Sciatic nerve (tissue), 2 donors: Measurements from ENCODE around the gene HAP1. TPM values are rescaled to one million over a fixed set of nuclear protein-coding genes. Genes with fewer than 3 reads are reported as not detected.
"Not testable (repeated sequence)": the region's sequence is repeated elsewhere in the genome, so short reads cannot be mapped to it uniquely, and the experiment has no call there.

Experiments
- ATAC-seq: fragments of 200-7000 bp; cut with Tn5 transposase; one replicate; pipeline ENCODE4 v1.9.1; 2020; ENCODE audit warnings: mild to moderate bottlenecking, moderate library complexity
- DNase-seq: peaks from one replicate; pipeline ENCODE4 v3.0.0-alpha.2; 2020; ENCODE audit warnings: low spot score
- intact Hi-C: fragments of 100-400 bp; cut with DNase I; formaldehyde crosslinking; loops from one replicate; pipeline ENCODE4 v1.14.2; 2022
- total RNA-seq: library from RNA; stranded (reverse); fragmentation: NEBNext Ultra II Directional; extraction: Animal tissue kit (Norgen Biotek cat#: 25700); gene quantifications from one replicate; pipeline ENCODE4 v1.2.1, GENCODE V29; 2021
- donor health status: DM: no; HTN: no; CAD: no.
- donor health status: DM: no; HTN: no; CAD: no.

HAP1 gene
- total RNA-seq, 1 donor from 2014 or later = 0.09 TPM

DNA sequence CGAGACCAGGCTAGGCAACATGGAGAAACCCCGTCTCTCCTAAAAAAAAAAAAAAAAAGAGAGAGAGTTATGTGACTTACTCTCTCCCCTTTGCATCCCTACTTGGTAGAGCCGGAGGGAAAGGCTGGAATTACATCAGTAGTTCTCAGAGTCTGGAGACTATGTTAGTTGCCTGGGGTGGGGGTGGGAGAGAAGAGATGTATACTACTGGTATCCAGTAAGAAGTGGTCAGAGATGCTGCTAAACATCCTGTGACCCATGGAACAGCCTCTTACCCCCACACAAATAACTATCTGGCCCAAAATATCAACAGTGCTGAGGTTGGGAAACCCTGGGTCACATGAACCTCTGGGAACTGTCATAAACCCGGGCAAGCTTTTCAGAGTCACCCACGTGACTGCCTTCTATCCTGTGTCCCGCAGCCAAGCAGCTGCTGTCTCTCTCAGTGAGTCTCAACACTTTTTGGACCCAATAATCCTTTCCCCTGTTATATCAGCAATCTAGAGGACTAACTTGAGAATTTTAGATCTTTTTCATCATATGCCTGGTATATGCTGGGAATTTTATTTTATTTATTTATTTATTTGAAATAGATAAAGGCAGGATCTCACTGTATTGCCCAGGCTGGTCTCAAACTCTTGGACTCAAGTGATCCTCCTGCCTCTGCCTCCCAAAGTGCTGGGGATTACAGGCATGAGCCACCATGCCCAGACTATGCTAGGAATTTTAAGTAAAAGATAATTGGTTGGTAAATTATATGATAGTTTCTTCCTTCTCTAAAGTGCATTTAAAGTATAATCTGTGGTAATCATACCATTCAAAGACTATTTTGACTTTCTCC, 37.1 kb downstream of the HAP1 start:
- DNase-seq (peak; percentile 77), ATAC-seq (peak; percentile 95)
- intact Hi-C loops = no loop called here

DNA sequence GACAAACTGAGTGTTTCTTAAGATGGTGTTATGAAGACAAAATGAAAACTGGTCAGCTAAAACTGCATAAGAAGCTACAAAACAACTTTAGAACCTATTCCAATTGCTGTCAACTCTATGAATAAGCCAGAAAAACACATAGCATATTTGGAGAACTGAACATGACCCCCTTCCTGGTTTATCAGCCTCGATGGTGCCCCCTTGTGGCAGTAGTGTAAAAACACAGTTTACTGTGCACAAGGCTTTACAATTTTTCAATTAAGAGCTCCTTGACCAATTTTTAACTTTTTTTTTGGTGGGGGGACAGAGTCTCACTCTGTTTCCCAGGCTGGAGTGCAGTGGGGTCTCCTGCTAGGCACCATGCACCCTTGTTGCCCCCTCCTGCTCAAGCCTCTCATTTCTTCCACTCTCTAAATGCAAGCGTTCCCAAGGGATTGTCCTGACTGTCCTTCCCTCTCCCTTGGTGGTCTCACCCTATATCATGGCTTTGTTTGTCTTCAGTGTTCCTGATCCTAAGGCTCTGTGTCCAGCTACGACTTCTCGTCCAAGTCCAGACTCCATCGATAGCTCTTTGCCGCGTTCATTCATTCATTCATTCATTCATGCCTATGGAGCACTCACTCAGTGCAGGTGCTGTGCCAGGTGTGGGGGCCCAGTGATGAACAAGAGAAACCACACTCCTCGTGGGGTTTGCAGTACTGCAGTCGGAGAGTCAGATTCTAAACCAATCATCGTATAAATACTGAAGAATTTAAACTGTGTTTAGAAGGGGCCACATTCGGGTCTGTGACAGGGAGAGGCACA, 38.3 kb downstream of the HAP1 start:
- DNase-seq = peak; percentile 83
- peak; percentile 44 for ATAC-seq
- intact Hi-C loops = no loop called here

DNA sequence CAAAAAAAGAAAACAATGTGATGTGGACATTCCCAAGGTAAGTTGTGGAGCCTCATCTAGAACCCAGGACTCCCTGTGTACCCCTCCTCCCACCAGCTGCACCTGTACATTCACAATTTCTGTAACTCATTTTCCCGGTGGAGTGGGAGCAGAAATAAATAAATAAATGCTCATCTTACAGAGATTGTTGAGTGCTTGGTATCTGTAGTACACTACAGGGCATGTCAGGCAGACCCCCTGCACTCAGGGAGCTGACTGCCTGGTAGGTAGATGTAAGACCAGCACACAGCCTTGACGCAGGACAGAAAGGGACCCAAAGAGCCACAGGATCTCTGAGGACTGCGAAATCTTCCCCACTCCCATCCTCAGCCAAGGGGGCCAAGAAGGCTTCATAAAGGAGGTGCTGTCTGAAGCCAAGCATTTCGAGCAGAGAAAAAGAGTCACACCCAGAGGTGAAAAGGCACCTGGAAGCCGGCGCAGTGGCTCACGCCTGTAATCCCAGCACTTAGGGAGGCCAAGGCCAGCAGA, 39.2 kb downstream of the HAP1 start:
- ATAC-seq = no peak
- intact Hi-C loops = no loop called here
- DNase-seq = no peak

DNA sequence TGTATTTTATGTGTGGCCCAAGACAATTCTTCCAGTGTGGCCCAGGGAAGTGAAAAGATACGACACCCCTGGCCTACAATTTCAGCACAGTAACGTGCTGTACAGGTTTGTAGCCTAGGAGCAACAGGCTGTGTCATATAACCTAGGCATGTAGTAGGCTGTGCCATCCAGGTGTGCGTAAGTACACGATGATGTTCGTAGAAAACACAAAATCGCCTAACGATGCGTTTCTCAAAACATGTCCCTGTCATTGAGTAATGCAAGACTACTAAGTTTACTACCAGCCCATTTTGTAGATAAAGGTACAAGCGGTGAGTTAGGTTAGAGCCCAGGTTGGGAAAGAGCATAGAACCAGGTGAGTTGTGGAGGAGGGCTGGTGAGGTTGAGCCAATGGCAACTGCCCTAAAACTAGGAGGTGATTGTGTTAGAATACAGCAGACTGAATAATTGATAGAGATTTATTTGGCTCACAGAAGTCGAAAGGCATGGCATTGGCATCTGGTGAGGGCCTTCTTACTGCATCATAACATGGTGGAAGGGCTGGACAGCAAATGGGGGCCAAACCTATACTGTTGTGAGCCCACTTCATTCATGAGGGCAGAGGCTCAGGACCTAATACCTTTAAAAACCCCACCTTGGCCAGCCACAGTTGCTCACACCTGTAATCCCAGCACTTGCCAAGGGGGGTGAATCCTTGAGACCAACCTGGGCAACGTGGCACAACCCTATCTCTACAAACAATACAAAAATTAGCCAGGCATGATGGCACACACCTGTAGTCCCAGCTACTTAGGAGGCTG, 41.5 kb downstream of the HAP1 start:
- DNase-seq (no peak), ATAC-seq (no peak)
- intact Hi-C loops = no loop called here

DNA sequence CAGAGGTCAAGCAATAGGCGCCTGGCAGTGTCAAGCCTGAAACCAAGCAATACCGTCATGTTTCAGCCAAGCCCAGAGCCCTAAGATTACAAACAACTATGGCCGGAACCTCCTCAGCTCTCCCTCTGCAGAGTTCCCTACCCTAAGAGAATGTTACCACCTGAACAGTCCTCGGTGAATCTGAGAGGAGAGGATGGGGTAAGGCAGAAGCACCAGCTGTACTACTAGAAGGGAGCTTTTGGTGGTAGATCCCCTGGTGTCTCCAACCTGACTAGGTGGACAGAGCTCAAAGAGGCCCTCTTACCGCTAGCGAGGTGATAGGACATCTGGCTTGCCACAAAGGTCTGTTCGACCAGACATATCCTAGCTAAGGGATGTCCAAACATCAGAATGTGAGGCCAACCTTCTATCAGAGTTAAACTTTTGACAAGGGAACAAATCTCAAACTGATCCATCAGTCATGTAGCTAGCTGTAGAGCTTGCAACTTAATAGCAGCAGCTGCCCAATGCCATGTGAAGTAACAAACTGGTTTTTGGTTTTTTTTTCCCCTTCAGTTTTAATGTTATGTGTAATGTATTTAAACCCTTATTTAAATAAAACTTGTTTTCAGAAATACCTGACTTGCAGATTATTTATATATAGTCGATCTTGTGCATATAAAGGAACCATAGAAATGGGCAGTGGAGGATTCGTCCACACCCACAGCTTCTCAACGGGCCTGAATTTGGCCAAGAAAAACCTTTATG, 43.2 kb downstream of the HAP1 start:
- no peak for DNase-seq
- ATAC-seq = no peak
- intact Hi-C loops = no loop called here

DNA sequence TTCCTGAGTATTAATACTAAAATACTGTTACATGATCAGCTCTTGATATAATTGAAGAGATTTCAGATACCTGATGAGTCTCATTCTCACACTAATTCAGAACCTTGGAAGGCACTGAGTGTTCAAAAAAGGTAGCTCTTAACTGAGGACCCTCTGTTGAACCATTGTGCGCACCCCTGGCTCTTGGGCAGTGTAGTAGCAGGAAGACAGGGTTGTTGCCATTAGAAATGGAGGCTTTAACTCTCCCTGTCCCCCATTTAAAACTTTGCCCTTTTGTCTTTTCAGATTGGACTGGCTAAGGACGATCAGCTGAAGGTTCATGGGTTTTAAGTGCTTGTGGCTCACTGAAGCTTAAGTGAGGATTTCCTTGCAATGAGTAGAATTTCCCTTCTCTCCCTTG, 43.9 kb downstream of the HAP1 start:
- no peak for DNase-seq
- intact Hi-C loops = no loop called here
- no peak for ATAC-seq

DNA sequence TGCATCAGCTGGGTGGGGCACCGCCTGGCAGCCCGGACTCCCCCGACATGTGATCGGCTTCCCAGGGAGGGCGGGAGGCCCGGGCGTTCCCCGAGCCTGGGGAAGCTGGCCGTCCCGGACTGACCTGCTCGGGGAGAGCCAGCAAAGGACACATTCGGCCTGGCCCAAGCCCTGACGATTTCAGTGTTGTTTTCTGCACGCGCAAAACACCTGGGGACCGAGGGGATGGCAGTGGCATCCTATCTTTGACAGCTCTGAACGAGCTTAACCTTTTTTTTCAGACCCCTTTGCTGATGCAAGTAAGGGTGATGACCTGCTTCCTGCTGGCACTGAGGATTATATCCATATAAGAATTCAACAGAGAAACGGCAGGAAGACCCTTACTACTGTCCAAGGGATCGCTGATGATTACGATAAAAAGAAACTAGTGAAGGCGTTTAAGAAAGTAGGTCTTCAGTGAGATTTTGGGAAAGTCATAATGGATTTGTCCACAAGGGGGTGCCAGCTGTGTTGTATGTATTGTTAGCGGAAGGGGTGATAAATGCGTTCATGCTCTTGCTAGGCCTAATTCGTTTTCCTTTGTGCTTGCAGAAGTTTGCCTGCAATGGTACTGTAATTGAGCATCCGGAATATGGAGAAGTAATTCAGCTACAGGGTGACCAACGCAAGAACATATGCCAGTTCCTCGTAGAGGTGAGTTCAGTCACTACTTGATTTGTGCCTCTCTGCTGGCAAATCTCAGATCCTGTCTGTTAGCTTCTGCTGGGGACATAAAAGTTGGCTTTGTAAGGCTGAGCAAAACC, 44.7 kb downstream of the HAP1 start:
- no peak for DNase-seq
- no peak for ATAC-seq
- intact Hi-C loops = no loop called here

DNA sequence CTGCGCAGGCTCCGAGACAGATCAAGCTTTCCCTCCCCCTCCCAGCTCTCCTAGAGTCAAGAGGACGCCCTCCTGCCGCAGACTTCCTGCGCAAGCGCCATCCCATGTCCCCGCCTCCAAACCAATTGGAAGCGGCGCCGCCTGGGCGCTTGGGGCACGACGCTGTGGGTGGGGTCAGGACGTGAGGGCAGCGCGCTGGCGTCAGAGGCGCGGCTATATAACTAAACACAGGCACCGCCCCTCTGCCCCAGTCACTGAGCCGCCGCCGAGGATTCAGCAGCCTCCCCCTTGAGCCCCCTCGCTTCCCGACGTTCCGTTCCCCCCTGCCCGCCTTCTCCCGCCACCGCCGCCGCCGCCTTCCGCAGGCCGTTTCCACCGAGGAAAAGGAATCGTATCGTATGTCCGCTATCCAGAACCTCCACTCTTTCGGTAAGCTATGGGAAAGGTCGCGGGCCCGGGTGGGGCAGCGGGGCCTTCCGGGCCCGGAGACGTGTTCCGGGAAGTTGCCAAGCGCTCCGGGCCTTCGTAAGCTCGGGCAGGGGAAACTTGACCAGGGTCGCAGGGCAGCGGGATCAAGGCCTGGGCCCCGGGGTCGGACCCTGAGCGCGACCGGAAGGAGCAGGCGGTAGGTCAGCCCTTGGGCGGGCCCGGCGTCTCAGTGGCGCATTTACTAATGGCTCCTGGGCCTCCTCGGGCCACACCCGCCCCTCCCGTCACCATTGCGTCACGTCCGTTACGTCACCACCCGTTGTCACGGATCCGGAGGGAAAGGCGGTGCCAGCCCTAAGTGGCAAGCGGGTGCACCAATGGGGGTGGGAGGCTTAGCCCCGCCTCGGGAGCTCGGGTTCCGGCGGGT, 45.6 kb downstream of the HAP1 start, which contains the start of gene EIF1:
Gene EIF1 (plus strand): TSS at position 245 of the 856 bp plus-strand sequence. CDS start 154 bp downstream, at position 399.
- peak; percentile 100 for DNase-seq
- intact Hi-C loops = no loop called here
- peak; percentile 96 for ATAC-seq

DNA sequence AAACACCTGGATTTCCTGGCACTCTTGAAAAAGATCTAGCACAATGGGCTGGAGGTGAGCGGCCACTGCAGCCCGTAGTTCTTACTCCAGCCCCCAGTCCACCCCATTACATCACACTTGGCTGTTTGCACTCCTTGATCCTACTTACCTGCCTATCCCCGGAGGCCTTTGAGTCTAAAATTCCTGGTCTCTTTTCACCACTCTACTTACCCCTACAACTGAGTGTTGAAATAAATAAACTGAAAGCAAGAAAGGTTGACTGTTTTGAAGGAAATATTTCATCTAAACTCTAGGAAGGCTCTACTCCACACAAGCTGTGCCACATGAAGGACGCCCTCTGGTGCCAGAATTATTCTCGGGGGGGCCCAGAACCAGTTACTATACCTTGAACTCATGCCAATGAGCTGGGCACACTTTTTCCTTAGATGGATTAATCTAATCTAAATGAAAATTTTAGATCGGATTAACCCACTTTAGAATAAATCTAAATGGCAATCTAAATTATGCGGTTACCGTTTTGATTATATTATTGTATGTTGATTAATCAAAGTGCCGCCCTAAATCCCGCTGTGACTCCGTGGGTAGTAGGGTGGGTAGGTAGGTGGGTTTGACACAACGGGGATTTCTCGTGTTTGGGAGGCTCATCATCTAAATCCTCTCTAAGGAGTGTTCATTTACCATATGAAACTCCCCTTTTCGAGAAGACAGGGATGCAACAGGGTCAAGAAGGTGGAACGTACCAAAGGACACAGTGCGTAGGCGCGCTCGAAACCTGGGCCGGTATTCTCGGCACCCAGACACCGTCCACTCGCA, 46.4 kb downstream of the HAP1 start:
- DNase-seq (peak; percentile 81), ATAC-seq (no peak)
- intact Hi-C loops = no loop called here

DNA sequence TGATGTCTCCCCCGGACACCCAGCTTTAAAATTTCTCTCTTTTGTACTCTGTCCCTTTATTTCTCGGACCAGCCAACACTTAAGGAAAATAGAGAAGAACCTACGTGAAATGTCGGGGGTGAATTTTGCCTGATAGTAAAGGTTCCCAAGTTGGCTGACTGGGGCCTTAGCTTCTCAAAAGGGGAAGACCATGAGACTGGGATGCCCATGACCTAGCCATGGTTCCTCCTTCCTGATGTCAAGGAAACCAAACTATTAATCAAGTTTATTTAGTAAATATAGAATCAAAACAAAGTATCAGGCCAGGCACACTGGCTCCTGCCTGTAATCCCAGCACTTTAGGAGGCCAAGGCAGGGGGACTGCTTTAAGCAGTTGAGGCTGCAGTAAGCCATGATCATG, 48.2 kb downstream of the HAP1 start:
- ATAC-seq (no peak), DNase-seq (no peak)
- intact Hi-C loops = no loop called here

DNA sequence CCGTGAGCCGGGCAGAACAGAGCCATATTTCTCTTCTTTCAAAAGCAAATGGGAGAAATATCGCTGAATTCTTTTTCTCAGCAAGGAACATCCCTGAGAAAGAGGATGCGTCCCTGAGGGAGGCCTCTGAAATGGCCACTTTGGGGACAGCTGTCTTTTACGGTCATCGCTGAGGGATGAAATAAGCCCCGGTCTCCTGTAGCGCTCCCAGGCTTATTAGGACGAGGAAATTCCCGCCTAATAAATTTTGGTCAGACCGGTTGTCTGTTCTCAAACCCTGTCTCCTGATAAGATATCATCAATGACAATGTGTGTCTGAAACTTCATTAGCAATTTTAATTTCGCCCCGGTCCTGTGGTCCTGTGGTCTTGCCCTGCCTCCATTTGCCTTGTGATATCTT, 48.7 kb downstream of the HAP1 start:
- ATAC-seq, DNase-seq, intact Hi-C loops: not testable (repeated sequence)

DNA sequence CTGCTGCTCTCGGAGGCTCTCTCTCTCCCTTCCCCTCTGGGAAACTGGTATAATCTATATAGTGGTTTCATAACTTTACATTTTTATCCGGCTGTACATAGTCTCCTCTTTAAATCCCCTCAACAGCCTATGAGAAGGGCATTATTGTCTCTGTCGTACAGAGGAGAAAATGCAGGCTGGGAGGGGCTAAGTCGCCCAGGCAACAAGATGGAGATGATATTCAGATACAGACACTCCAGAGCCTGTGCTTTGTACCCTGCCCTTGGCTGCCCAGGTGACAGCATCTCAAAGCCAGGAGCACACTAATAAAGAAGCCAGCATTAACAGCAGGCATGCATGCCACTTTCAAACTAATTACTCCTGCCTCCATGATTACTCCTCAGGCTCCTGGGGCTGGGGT, 50.4 kb downstream of the HAP1 start:
- intact Hi-C loops = no loop called here
- DNase-seq (no peak), ATAC-seq (no peak)

DNA sequence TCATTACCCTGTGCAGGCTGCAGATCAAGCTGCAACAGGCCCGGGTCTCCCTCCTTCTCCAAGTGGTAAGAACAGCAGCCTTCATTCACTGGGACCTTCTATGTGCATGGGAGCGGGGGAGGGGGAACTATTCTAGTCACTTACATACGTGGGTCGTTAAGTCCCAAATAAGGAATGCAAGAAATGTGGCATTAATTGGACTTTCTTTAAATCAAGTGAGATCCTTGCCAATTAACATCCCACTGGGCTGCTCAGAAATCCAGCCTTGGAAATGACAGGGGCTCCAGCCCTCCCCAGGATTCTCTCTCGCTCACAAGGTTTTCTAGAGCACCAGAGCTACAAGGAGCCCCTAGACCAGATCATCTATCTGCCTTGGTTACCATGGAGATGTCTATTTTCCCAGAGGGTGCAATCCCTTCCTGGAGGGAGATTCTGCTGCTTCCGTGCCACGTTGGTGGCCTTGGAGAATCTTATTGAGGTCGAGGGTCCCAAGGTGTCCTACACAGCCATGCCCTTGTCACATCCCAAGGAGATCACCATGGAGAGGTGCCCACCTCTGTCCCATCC, 50.9 kb downstream of the HAP1 start:
- ATAC-seq (peak; percentile 27), DNase-seq (no peak)
- intact Hi-C loops = no loop called here

DNA sequence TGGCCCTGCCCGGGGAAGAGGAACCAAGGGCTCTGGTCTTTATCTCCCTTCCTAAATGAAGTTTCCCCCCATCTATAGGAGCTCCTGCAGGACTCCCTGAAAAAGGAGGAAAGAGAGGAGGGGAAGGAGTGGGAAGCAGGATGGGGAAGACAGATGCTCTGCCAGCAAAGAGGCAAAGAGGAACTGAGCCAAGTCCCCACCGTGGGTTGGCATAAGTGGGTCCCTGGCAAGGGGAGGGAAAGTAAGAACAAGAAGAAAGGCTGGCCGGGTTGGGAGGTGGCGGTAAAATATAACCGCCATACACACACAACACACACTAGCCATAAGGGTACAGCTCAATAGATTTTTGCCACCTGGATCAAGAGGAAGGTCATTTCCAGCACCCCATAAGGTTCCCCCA, 51.8 kb downstream of the HAP1 start:
- ATAC-seq = no peak
- DNase-seq = no peak
- intact Hi-C loops = no loop called here

DNA sequence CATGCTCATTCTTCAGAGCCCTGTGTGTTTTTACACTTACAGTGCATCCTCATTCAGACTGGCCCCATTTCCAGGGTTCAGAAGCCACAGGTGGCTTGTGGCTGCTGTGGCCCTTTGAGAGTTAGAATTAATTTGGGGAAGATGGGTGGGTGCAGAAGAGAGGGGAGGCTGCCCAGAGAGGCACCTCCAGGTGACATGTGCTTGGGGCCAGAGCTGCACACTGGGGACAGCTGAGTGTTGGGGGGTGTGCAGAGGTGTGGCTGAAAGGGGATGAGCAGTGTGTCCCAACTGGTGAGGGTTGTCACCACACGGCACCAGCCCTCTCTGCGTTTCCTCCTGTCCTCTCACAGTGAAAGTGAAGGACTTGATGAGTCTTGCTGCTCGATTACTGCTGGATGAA, 52.7 kb downstream of the HAP1 start:
- no peak for ATAC-seq
- no peak for DNase-seq
- intact Hi-C loops = no loop called here
